Stomach (tissue), 9 donors: ENCODE results near the gene EPG5. TPM values are rescaled to one million over a fixed set of nuclear protein-coding genes. Genes with fewer than 3 reads are reported as not detected.

Experiments
- DNase-seq, 2 donors: peaks; one replicate each; pipeline versions ENCODE4 v3.0.0 to v3.0.0-alpha.2; 2013 to 2019
- H3K27ac ChIP-seq, 5 donors: fragments of 200-600 bp in 4 of 5; sonication (generic) in 4 of 5; one replicate each; pipeline ENCODE4 v1.5.1; 2013 to 2019; ENCODE audit warnings: mild to moderate bottlenecking in 1 of 5, moderate library complexity in 1 of 5
- H3K27me3 ChIP-seq, 3 donors: fragments of 200-600 bp; sonication (generic); one replicate each; pipeline ENCODE4 v1.5.1; 2017 to 2019; ENCODE audit warnings: mixed run types in 1 of 3
- H3K36me3 ChIP-seq, 4 donors: fragments of 200-600 bp; sonication (generic); 1 replicate in 3 of 4; 2 replicates in 1 of 4; pipeline ENCODE4 v1.5.1; 2016 to 2019
- H3K4me1 ChIP-seq, 4 donors: fragments of 200-600 bp; sonication (generic); one replicate each; pipeline ENCODE4 v1.5.1; 2016 to 2019
- H3K4me3 ChIP-seq, 4 donors: fragments of 200-600 bp; sonication (generic) in 3 of 4; one replicate each; pipeline ENCODE4 v1.5.1; 2016 to 2019; ENCODE audit warnings: mild to moderate bottlenecking in 1 of 4
- H3K9me3 ChIP-seq, 4 donors: fragments of 200-600 bp; sonication (generic); one replicate each; pipeline ENCODE4 v1.5.1; 2016 to 2019
- EP300 ChIP-seq: sonication (generic); formaldehyde crosslinking; IDR thresholded peaks from one replicate; pipeline ENCODE4 v1.6.1; 2017; ENCODE audit warnings: antibody characterized with exemption
- POLR2A ChIP-seq, 4 donors: fragments of 450-650 bp; IDR thresholded peaks; one replicate each; pipeline ENCODE4 v1.6.1; 2016; ENCODE audit warnings: antibody characterized with exemption in 4 of 4, control low read depth in 2 of 4, mild to moderate bottlenecking in 1 of 4, moderate library complexity in 1 of 4
- POLR2AphosphoS5 ChIP-seq, 3 donors: sonication (generic); formaldehyde crosslinking; IDR thresholded peaks; one replicate each; pipeline ENCODE4 v1.6.1; 2016; ENCODE audit warnings: antibody characterized with exemption in 3 of 3
- WGBS, 5 donors: extraction: QIAGEN DNeasy Blood & Tissue Kit in 3 of 5; methylation state at CpG; one replicate each; pipeline versions ENCODE4 v1.1.5 to v1.1.7; 2013 to 2018; 5-methylcytosine and 5-hydroxymethylcytosine counted together
- intact Hi-C: fragments of 100-400 bp; cut with DNase I; formaldehyde crosslinking; loops from one replicate; pipeline ENCODE4 v1.15.1; 2023; ENCODE audit warnings: low total_unique reads
- polyA plus RNA-seq, 3 donors: library from polyadenylated mRNA; stranded (reverse); fragments of 200-250 nt; gene quantifications; one replicate each; pipeline ENCODE4 v1.2.3, GENCODE V29; 2013
- total RNA-seq, 5 donors: library from RNA; depleted of rRNA; stranded (reverse); fragments of >200 nt; gene quantifications; one replicate each; pipeline versions ENCODE4 v1.1.0 to v1.2.3, GENCODE V29; 2014 to 2016
- TF ChIP-seq, protein P1 (sequence below), 7 experiments: fragments of 450-650 bp in 4 of 7; fragments of 200-600 bp in 3 of 7; sonication (generic) in 3 of 7; IDR thresholded peaks; one replicate each; pipeline ENCODE4 v1.5.1; 2016 to 2019; ENCODE audit warnings: antibody characterized with exemption in 7 of 7, control low read depth in 2 of 7, mild to moderate bottlenecking in 1 of 7
- donor health status: healthy with polysubstance abuse.
- donor health status: Bipolar disorder and iron deficiency.
- donor health status: healthy.

The EPG5 gene
- total and polyA plus RNA-seq, 8 donors: 2.0 to 52.9 (median 17.7) TPM

GRCh38 chr18:45891806-45892205 is 75.3 kb downstream of the EPG5 start:
- intact Hi-C loops: no loop called here
- H3K27me3 ChIP-seq: no peaks in the 10 kb centered on the region
- H3K4me3 ChIP-seq: no peak overlapping the region
- no peak overlapping the region for H3K27ac ChIP-seq
- H3K4me1 ChIP-seq: peaks cover 0 to 9% (median 3%) of the 10 kb centered on the region in 4 donors
- peaks cover 20 to 80% (median 74%) of the 10 kb centered on the region in 4 donors for H3K36me3 ChIP-seq
- H3K9me3 ChIP-seq: no peaks in the 10 kb centered on the region
- DNase-seq: no peak
- 75 to 95% (median 88%) methylated on average over 2 of the region's 2 CpGs for WGBS, 5 donors
- TF ChIP-seq EP300: no peak
- TF ChIP-seq POLR2AphosphoS5 (IDR thresholded peaks at IDR 0.05): no peak
- TF ChIP-seq, protein P1, sequence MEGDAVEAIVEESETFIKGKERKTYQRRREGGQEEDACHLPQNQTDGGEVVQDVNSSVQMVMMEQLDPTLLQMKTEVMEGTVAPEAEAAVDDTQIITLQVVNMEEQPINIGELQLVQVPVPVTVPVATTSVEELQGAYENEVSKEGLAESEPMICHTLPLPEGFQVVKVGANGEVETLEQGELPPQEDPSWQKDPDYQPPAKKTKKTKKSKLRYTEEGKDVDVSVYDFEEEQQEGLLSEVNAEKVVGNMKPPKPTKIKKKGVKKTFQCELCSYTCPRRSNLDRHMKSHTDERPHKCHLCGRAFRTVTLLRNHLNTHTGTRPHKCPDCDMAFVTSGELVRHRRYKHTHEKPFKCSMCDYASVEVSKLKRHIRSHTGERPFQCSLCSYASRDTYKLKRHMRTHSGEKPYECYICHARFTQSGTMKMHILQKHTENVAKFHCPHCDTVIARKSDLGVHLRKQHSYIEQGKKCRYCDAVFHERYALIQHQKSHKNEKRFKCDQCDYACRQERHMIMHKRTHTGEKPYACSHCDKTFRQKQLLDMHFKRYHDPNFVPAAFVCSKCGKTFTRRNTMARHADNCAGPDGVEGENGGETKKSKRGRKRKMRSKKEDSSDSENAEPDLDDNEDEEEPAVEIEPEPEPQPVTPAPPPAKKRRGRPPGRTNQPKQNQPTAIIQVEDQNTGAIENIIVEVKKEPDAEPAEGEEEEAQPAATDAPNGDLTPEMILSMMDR (IDR thresholded peaks at IDR 0.05): no peak
- TF ChIP-seq POLR2A (IDR thresholded peaks at IDR 0.05): no peak

DNA sequence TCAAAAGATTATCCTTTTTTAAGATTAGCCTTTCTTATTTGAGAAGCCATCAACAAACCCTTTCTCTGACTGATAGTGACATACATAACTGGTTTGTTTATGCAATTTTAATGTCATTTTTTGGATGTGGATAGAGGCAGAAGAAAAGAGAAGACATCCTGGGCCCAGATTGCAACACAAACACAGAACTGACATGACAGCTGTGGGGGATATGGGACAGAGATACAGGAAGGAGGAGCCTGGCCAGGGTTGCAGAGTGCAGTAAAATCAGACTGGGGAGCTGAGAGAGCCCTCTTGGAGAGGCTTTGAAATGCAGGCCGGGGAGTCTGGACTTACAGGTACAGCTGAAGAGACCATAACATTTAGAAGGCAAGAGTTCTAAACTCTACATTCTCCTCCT is 76.5 kb downstream of the EPG5 start:
- Histone ChIP-seq H3K4me3 (no peak overlapping the region), H3K9me3 (no peaks in the 10 kb centered on the region), H3K27ac (no peak overlapping the region), H3K27me3 (no peaks in the 10 kb centered on the region), H3K36me3 (peaks cover 20 to 81% (median 74%) of the 10 kb centered on the region in 4 donors), H3K4me1 (no peaks in the 10 kb centered on the region)
- intact Hi-C loops: no loop called here
- no peak for TF ChIP-seq POLR2AphosphoS5 (IDR thresholded peaks at IDR 0.05)
- no peak for TF ChIP-seq EP300
- 86 to 94% (median 91%) methylated on average over 1 of the region's 1 CpG for WGBS, 5 donors
- DNase-seq: no peak

DNA sequence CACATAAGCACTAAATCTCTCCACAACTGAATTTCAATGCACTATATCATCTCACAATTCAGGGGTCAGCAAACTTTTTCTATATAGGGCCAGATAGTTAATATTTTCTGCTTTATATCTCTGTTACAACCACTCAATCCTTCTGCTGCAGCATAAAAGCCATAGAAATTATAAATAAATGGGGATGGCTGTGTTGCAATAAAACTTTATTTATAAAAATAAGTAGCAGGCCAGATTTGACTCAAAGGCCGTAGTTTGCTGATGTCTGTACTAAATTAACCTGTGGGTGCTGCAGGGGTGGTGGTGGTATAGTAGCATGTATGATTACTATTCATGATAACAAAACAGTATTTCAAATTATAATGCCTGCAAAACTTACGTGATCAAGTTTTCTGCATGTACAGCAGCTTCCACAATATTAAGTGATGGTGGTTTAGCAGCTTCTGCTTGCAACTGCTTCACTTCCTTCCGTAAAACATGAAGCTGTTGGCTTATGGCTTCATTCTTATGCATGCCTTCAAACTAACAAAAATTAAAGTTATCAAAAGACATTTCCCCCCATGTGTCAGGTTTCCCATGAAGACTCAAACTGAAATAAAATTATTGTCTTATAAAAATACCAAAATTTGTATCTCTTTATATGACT is 77.6 kb downstream of the EPG5 start:
- WGBS, 5 donors: 92 to 97% (median 93%) methylated on average over 3 of the region's 3 CpGs
- DNase-seq: no peak
- intact Hi-C loops: no loop called here
- no peak overlapping the region for H3K27ac ChIP-seq
- no peaks in the 10 kb centered on the region for H3K9me3 ChIP-seq
- H3K4me1 ChIP-seq: no peaks in the 10 kb centered on the region
- no peak overlapping the region for H3K4me3 ChIP-seq
- TF ChIP-seq, protein P1 (IDR thresholded peaks at IDR 0.05): no peak
- TF ChIP-seq POLR2A (IDR thresholded peaks at IDR 0.05) (no peak), EP300 (no peak), POLR2AphosphoS5 (IDR thresholded peaks at IDR 0.05) (no peak)
- H3K36me3 ChIP-seq: peaks cover 25 to 79% (median 70%) of the 10 kb centered on the region in 4 donors
- H3K27me3 ChIP-seq: no peaks in the 10 kb centered on the region

- TF ChIP-seq EP300: no peak
- no peak for TF ChIP-seq POLR2A (IDR thresholded peaks at IDR 0.05)
- TF ChIP-seq, protein P1 (IDR thresholded peaks at IDR 0.05): no peak
- no peak for TF ChIP-seq POLR2AphosphoS5 (IDR thresholded peaks at IDR 0.05)
- Histone ChIP-seq H3K4me1 (no peaks in the 10 kb centered on the region), H3K36me3 (peaks cover 33 to 81% (median 72%) of the 10 kb centered on the region in 4 donors), H3K27me3 (no peaks in the 10 kb centered on the region), H3K4me3 (no peak overlapping the region), H3K9me3 (no peaks in the 10 kb centered on the region), H3K27ac (no peak overlapping the region)
- WGBS, 5 donors: 95 to 100% (median 97%) methylated on average over 5 of the region's 5 CpGs
- no peak for DNase-seq
- intact Hi-C loops: no loop called here
Measured at GRCh38 chr18:45887585-45887984, 79.5 kb downstream of the EPG5 start.

DNA sequence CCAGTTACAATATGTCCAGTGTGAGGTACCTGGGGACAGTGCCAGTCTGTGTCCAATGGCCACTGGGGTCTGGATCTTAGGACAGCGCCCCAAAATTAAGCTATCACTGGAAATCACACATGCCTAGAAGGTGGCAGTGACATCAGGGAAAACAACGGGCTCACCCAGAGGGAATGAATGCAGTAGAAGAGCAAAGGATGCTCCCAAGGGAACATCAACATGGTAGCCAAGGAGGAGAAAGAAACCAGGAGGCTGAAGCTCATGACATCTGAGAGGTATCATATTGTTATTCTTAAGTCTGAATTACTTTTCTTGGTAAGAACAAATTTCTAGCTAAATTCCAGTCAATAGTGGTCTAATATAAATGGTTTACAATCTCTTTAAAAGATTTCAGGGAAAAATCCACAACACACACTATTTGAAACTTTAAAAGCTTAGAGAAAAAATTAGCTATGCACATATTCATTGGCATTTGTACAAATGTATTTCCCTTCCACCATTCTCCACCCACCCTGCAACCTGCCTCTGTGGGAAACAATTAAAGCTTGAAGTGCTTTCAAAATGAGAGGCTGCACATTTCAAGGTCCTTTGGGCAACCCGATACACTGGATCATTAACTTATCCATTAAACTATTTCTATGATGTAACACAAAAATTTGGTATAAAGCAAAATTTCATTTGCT is 86.1 kb downstream of the EPG5 start:
- Histone ChIP-seq H3K9me3 (no peaks in the 10 kb centered on the region), H3K4me1 (peaks cover 0 to 10% (median 5%) of the 10 kb centered on the region in 4 donors), H3K27ac (no peak overlapping the region), H3K4me3 (no peak overlapping the region), H3K27me3 (no peaks in the 10 kb centered on the region), H3K36me3 (peaks cover 16 to 88% (median 86%) of the 10 kb centered on the region in 4 donors)
- TF ChIP-seq EP300 (no peak), POLR2A (IDR thresholded peaks at IDR 0.05) (no peak), POLR2AphosphoS5 (IDR thresholded peaks at IDR 0.05) (no peak)
- TF ChIP-seq, protein P1 (IDR thresholded peaks at IDR 0.05): no peak
- 88 to 95% (median 92%) methylated on average over 3 of the region's 3 CpGs for WGBS, 5 donors
- no peak for DNase-seq
- intact Hi-C loops: no loop called here
